Endothelial cell (in vitro differentiated cells): Measurements from ENCODE around the gene SULT4A1. TPM values are rescaled to one million over a fixed set of nuclear protein-coding genes. Genes with fewer than 3 reads are reported as not detected.

Experiments used
- DNase-seq: peaks from one replicate; pipeline ENCODE4 v3.0.0; 2021; ENCODE audit warnings: low spot score
- H3K27ac Mint-ChIP-seq: one replicate; pipeline ENCODE4 v1.8.0; 2021; ENCODE audit warnings: mixed read lengths, inconsistent platforms; ENCODE audit not compliant: unreplicated experiment
- H3K27me3 Mint-ChIP-seq: one replicate; pipeline ENCODE4 v1.8.0; 2021; ENCODE audit warnings: mild to moderate bottlenecking, moderate library complexity, mixed read lengths, inconsistent platforms; ENCODE audit not compliant: unreplicated experiment
- H3K36me3 Mint-ChIP-seq: one replicate; pipeline ENCODE4 v1.8.0; 2021; ENCODE audit warnings: mild to moderate bottlenecking, low read depth, mixed read lengths, inconsistent platforms; ENCODE audit not compliant: unreplicated experiment
- H3K4me1 Mint-ChIP-seq: one replicate; pipeline ENCODE4 v1.8.0; 2021; ENCODE audit warnings: mild to moderate bottlenecking, mixed read lengths, inconsistent platforms; ENCODE audit not compliant: unreplicated experiment
- H3K4me3 Mint-ChIP-seq: one replicate; pipeline ENCODE4 v1.8.0; 2021; ENCODE audit warnings: mild to moderate bottlenecking, mixed read lengths, inconsistent platforms; ENCODE audit not compliant: unreplicated experiment
- H3K9me3 Mint-ChIP-seq: one replicate; pipeline ENCODE4 v1.8.0; 2021; ENCODE audit warnings: mixed read lengths, inconsistent platforms; ENCODE audit not compliant: unreplicated experiment
- CTCF ChIP-seq: fragments of 200-600 bp; sonication (generic); IDR thresholded peaks from one replicate; pipeline ENCODE4 v1.5.0; 2021; ENCODE audit warnings: antibody characterized with exemption; ENCODE audit not compliant: unreplicated experiment
- total RNA-seq: library from RNA; stranded (reverse); fragmentation: NEBNext Ultra II Directional; extraction: Animal tissue kit (Norgen Biotek cat#: 25700); gene quantifications from one replicate; pipeline ENCODE4 v1.2.1, GENCODE V29; 2021; ENCODE audit not compliant: unreplicated experiment

SULT4A1 gene
- total RNA-seq, 1 donor from 2014 or later: 16.5 TPM

DNA sequence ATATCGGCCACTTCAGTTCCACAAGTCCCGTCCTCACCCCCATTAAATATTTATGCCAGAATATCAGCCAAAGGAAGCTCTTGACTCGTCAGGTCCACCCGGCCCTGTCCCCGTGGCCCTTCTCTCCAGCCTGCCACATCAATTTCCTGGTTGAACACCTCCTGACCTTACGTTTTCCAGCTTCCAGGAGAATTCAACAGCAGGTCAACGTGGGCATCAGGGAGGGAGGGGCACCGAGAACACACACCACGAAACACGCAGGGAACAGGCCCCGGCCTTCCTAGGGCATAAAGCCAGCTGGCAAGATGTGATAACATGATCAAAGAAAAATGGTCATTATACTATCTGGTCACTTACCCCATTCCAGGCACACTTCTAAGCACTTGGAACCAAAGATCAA lies 15.3 kb downstream of the SULT4A1 start:
- TF ChIP-seq CTCF: no peak
- Mint-ChIP-seq H3K27me3 (peaks cover 9% of the 10 kb centered on the region), H3K27ac (peak overlapping the region; percentile 85), H3K4me3 (no peak overlapping the region), H3K4me1 (peaks cover 62% of the 10 kb centered on the region), H3K36me3 (peaks cover 6% of the 10 kb centered on the region), H3K9me3 (no peaks in the 10 kb centered on the region)
- DNase-seq: no peak

DNA sequence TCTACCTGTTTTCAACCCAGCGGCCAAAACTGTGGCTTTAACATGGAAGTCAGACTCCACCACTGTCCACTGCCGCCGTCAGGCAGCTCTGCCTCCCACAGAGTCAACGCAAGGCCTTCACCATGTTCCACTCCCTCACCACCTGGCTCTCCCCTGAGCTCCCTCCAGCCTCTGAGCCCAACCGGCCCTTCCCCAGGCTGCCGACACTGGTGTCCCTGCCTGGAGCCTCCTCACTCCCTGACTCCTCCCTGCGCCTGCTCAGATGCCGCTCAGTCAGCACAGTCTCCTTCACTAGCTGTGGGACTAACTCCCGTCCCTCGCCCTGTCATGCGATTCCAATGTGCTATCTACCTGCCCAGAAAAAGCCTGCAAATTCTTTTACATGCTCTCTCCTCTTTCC lies 16.3 kb downstream of the SULT4A1 start:
- Mint-ChIP-seq H3K4me1 (peaks cover 54% of the 10 kb centered on the region), H3K27ac (peak overlapping the region; percentile 85), H3K27me3 (peaks cover 9% of the 10 kb centered on the region), H3K4me3 (peak overlapping the region; percentile 24), H3K36me3 (peaks cover 6% of the 10 kb centered on the region), H3K9me3 (no peaks in the 10 kb centered on the region)
- TF ChIP-seq CTCF: no peak
- DNase-seq: no peak

DNA sequence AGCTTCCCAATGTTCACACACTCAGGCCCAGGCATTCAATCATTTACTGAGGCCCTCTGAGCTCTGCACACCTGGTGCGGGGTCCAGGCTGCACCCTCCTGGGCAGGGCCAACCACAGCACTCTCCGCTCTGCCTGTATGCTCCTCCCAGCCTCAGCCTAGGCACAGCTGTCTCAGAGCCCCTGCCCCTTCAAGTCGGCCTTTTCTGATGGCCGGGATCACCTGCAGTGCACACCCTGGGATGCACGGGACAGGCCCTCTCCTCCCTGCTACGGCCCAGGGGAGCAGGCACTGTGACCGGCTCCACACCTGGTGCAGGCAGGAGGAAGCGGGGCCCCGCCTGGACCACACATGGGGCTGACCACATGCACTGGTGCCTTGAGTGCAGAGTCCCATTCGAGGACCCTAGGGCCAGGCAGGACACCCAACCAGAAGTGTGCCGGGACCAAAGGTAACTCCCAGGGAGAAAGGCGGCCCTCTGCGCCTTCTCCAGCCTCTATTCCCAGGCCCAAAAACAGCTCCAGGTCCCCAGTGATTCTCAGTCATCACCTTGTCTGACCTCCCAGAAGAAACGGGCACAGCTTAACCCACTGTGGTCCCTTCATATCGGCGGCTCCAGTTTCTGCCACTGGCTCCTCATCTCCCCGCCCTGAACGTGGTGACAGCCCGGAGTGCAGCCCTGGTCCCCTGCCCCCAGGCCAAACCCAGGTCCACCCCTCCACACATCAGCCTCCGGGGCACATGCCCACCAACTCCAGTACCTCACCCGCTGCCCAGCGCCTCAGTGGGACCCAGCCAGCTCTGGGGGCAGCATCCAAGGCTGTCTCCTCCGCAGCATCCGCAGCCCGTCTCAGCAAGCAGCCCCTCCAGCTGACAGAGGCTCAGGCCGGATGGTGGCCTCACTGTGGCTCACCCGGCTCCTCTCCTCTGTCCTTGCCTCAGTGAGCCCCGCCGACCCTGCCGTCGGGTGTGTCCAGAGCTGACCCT lies 17.5 kb downstream of the SULT4A1 start:
- Mint-ChIP-seq H3K4me1 (peaks cover 43% of the 10 kb centered on the region), H3K27ac (no peak overlapping the region), H3K27me3 (peaks cover 9% of the 10 kb centered on the region), H3K4me3 (no peak overlapping the region), H3K36me3 (peaks cover 6% of the 10 kb centered on the region), H3K9me3 (no peaks in the 10 kb centered on the region)
- no peak for TF ChIP-seq CTCF
- no peak for DNase-seq

- H3K9me3 Mint-ChIP-seq: no peaks in the 10 kb centered on the region
- H3K27me3 Mint-ChIP-seq: peaks cover 7% of the 10 kb centered on the region
- no peak for DNase-seq
- H3K36me3 Mint-ChIP-seq: peaks cover 6% of the 10 kb centered on the region
- TF ChIP-seq CTCF: no peak
- peaks cover 39% of the 10 kb centered on the region for H3K4me1 Mint-ChIP-seq
- no peak overlapping the region for H3K27ac Mint-ChIP-seq
- no peak overlapping the region for H3K4me3 Mint-ChIP-seq
These were observed 18.4 kb downstream of the SULT4A1 start for GRCh38 chr22:43843783-43844530.
